Measurements from ENCODE around the gene TSHZ1.

DNA sequence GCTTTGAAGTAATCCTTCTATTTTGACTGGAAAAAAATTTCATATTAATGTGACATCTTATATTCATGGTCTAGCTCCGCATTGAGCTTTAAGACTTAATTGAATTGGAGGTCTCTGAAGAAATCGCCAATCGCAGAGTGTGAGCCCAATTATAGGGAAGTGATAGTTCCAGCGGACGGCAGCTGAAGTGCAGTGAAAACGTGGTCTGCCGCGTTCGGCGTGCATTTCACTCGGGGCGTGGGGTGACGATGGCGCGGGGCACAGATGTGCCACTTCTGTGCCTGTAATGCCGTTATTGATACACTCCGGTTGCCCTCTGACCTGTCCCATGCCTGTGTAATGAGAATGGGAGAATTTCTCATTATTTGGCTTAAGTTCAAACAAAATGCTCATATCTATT is 106.7 kb downstream of the TSHZ1 start:
- TF ChIP-seq, protein P1, sequence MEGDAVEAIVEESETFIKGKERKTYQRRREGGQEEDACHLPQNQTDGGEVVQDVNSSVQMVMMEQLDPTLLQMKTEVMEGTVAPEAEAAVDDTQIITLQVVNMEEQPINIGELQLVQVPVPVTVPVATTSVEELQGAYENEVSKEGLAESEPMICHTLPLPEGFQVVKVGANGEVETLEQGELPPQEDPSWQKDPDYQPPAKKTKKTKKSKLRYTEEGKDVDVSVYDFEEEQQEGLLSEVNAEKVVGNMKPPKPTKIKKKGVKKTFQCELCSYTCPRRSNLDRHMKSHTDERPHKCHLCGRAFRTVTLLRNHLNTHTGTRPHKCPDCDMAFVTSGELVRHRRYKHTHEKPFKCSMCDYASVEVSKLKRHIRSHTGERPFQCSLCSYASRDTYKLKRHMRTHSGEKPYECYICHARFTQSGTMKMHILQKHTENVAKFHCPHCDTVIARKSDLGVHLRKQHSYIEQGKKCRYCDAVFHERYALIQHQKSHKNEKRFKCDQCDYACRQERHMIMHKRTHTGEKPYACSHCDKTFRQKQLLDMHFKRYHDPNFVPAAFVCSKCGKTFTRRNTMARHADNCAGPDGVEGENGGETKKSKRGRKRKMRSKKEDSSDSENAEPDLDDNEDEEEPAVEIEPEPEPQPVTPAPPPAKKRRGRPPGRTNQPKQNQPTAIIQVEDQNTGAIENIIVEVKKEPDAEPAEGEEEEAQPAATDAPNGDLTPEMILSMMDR (conservative IDR thresholded peaks at IDR 0.05; ENCODE audit: low read length), result no peak
- no peak for TF ChIP-seq EZH2phosphoT487 (IDR thresholded peaks at IDR 0.05; ENCODE audit: borderline replicate concordance, low read depth, low read length)
